HepG2 (cell line): ENCODE results near the gene HCK. TPM values are rescaled to one million over a fixed set of nuclear protein-coding genes. Genes with fewer than 3 reads are reported as not detected.
A peak's percentile ranks its signal among the peaks of the same experiment; 100 is the strongest.

Source experiments
- ADNP ChIP-seq: sonication (generic); formaldehyde crosslinking; IDR thresholded peaks from 2 replicates; pipeline ENCODE4 v1.4.0; 2020; ENCODE audit warnings: missing genetic modification reagents
- AKNA ChIP-seq: sonication (generic); formaldehyde crosslinking; IDR thresholded peaks from 2 replicates; pipeline ENCODE4 v1.4.0; 2020; ENCODE audit warnings: missing genetic modification reagents, borderline replicate concordance
- FIP1L1 ChIP-seq: fragments of 200-400 bp; formaldehyde crosslinking; IDR thresholded peaks from 2 replicates; pipeline ENCODE4 v1.6.1; 2018; ENCODE audit warnings: low read depth, mild to moderate bottlenecking, low read length, moderate library complexity, borderline replicate concordance; ENCODE audit not compliant: insufficient read depth
- FOXO1 ChIP-seq: sonication (generic); formaldehyde crosslinking; IDR thresholded peaks from 2 replicates; pipeline ENCODE4 v1.4.0; 2020; ENCODE audit warnings: missing genetic modification reagents
- HMG20A ChIP-seq: IDR thresholded peaks from 2 replicates; pipeline ENCODE4 v1.6.1; 2016; ENCODE audit warnings: borderline replicate concordance
- KDM3A ChIP-seq: IDR thresholded peaks from 2 replicates; pipeline ENCODE4 v1.6.1; 2018; ENCODE audit warnings: low read depth, missing compliant biosample characterization
- PAF1 ChIP-seq: IDR thresholded peaks from 2 replicates; pipeline ENCODE4 v1.6.1; 2016; ENCODE audit warnings: missing genetic modification reagents, missing compliant biosample characterization
- STAT5B ChIP-seq: sonication (generic); formaldehyde crosslinking; IDR thresholded peaks from 2 replicates; pipeline ENCODE4 v1.4.0; 2020; ENCODE audit warnings: missing genetic modification reagents
- ZBTB44 ChIP-seq: sonication (generic); formaldehyde crosslinking; IDR thresholded peaks from 2 replicates; pipeline ENCODE4 v1.4.0; 2020; ENCODE audit warnings: missing genetic modification reagents
- ZBTB46 ChIP-seq: sonication (generic); formaldehyde crosslinking; IDR thresholded peaks from 2 replicates; pipeline ENCODE4 v1.4.0; 2020; ENCODE audit warnings: mild to moderate bottlenecking, missing genetic modification reagents, borderline replicate concordance
- ZIK1 ChIP-seq: sonication (generic); formaldehyde crosslinking; IDR thresholded peaks from 2 replicates; pipeline ENCODE4 v1.5.0; 2020; ENCODE audit warnings: mild to moderate bottlenecking, low read depth, missing genetic modification reagents, borderline replicate concordance
- ZNF317 ChIP-seq: sonication (generic); formaldehyde crosslinking; IDR thresholded peaks from 2 replicates; pipeline ENCODE4 v1.5.0; 2020; ENCODE audit warnings: mild to moderate bottlenecking, missing genetic modification reagents
- ZNF512 ChIP-seq: sonication (generic); formaldehyde crosslinking; IDR thresholded peaks from 2 replicates; pipeline ENCODE4 v1.4.0; 2020; ENCODE audit warnings: mild to moderate bottlenecking, missing genetic modification reagents
- ZNF629 ChIP-seq: sonication (generic); formaldehyde crosslinking; conservative IDR thresholded peaks from 2 replicates; pipeline ENCODE4 v1.5.0; 2020; ENCODE audit warnings: missing genetic modification reagents
- ZNF780A ChIP-seq: sonication (generic); formaldehyde crosslinking; IDR thresholded peaks from 2 replicates; pipeline ENCODE4 v1.8.0; 2022; ENCODE audit warnings: mild to moderate bottlenecking, missing genetic modification reagents, moderate library complexity
- ZSCAN30 ChIP-seq: sonication (generic); formaldehyde crosslinking; IDR thresholded peaks from 2 replicates; pipeline ENCODE4 v1.5.0; 2020; ENCODE audit warnings: mild to moderate bottlenecking, missing genetic modification reagents
- polyA plus RNA-seq, 8 experiments: library from polyadenylated mRNA; depleted of rRNA in 3 of 8; stranded (reverse) in 7 of 8; unstranded in 1 of 8; fragments of >200 nt; fragmentation: Illumina TruSeq in 4 of 8; extraction: Trizol in 4 of 8; gene quantifications; 2 replicates each; pipeline versions ENCODE4 v1.2.1 to v1.2.3, GENCODE V29; 2011 to 2016; ENCODE audit warnings: low read depth in 4 of 8, missing spikeins in 1 of 8, mixed read lengths in 1 of 8; ENCODE audit not compliant: insufficient read depth in 1 of 8
- total RNA-seq, 5 experiments: library from RNA; depleted of rRNA; stranded (reverse); fragments of >200 nt; fragmentation: Illumina TruSeq; extraction: Trizol; gene quantifications; 2 replicates each; pipeline ENCODE4 v1.2.3, GENCODE V29; 2016; ENCODE audit warnings: low read depth in 1 of 5

Gene HCK
- total and polyA plus RNA-seq, 2 of the 13 experiments (the other 11 are each of a cell fraction or from before 2014, with no cell fraction given) = 0.04 TPM; not detected in 1

- TF ChIP-seq ZIK1 (CRISPR knock-in tag) (0 out of 2 replicates have a peak, but pooled peaks have one; percentile 47), ZBTB46 (0 out of 2 replicates have a peak, but pooled peaks have one; percentile 70), AKNA (CRISPR knock-in tag) (0 out of 2 replicates have a peak, but pooled peaks have one; percentile 27), FOXO1 (CRISPR knock-in tag) (no peak; the same call in 1 of the 2 replicates), ZNF512 (CRISPR knock-in tag) (no peak), ZSCAN30 (CRISPR knock-in tag) (no peak), ZNF780A (CRISPR knock-in tag) (no peak), ZNF317 (CRISPR knock-in tag) (0 out of 2 replicates have a peak, but pooled peaks have one; percentile 45), ZBTB44 (CRISPR knock-in tag) (no peak), PAF1 (CRISPR knock-in tag) (no peak), KDM3A (CRISPR knock-in tag) (no peak), ZNF629 (CRISPR knock-in tag) (peak; percentile 87), HMG20A (CRISPR knock-in tag) (no peak), STAT5B (CRISPR knock-in tag) (no peak), FIP1L1 (no peak), ADNP (no peak)
These were observed 20.8 kb upstream of the HCK start (continued) for GRCh38 chr20:32031007-32031958.
